ENCODE data around the gene NDUFAF8.

The NDUFAF8 gene

DNA sequence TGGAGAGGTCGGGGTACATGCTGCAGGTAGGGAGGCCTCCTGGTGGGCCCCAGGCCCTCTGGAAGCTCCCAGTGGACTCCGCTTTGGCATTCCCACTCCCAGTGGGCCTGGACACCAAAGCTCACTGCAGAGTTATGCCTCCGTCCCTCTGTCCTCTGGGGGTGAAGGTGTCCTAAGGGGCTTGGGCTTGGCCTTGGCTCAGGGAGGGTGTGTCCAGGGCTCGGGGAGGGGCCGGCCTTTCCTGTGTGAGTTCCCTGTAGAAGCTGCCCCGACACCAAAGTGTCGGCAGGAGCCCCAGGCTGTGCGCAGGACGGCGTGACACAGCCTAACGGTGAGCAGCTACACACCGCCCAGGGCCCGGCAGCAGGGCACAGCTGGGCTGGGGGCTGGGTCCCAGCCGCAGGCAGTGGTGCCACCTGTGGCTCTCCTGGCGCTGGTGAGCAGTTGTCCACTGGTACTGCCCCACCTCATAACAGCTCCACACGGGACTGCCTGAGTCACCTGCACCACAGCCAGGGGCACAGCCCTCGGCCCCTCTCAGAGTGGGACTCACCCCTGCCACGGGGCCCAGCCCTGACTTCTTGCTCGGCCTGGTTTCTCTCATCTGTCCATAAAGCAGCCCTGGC lies 6.4 kb upstream of the NDUFAF8 start:
- DNase-seq (ENCODE audit: extremely low read depth, low read depth), result no peak
- TF ChIP-seq, protein P1, sequence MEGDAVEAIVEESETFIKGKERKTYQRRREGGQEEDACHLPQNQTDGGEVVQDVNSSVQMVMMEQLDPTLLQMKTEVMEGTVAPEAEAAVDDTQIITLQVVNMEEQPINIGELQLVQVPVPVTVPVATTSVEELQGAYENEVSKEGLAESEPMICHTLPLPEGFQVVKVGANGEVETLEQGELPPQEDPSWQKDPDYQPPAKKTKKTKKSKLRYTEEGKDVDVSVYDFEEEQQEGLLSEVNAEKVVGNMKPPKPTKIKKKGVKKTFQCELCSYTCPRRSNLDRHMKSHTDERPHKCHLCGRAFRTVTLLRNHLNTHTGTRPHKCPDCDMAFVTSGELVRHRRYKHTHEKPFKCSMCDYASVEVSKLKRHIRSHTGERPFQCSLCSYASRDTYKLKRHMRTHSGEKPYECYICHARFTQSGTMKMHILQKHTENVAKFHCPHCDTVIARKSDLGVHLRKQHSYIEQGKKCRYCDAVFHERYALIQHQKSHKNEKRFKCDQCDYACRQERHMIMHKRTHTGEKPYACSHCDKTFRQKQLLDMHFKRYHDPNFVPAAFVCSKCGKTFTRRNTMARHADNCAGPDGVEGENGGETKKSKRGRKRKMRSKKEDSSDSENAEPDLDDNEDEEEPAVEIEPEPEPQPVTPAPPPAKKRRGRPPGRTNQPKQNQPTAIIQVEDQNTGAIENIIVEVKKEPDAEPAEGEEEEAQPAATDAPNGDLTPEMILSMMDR (IDR thresholded peaks at IDR 0.05; ENCODE audit: low read depth, low read length), result no peak

- TF ChIP-seq, protein P1 (IDR thresholded peaks at IDR 0.05; ENCODE audit: low read depth, low read length), result no peak
- DNase-seq (ENCODE audit: extremely low read depth, low read depth), result no peak
Measured at GRCh38 chr17:81233316-81233715, 5.8 kb upstream of the NDUFAF8 start.

GRCh38 chr17:81233811-81234505 lies 5.2 kb upstream of the NDUFAF8 start:
- DNase-seq (ENCODE audit: extremely low read depth, low read depth), result no peak
- TF ChIP-seq, protein P1 (IDR thresholded peaks at IDR 0.05; ENCODE audit: low read depth, low read length), result no peak

GRCh38 chr17:81234506-81234855 lies 4.6 kb upstream of the NDUFAF8 start:
- DNase-seq (ENCODE audit: extremely low read depth, low read depth), result no peak
- TF ChIP-seq, protein P1 (IDR thresholded peaks at IDR 0.05; ENCODE audit: low read depth, low read length), result no peak

DNA sequence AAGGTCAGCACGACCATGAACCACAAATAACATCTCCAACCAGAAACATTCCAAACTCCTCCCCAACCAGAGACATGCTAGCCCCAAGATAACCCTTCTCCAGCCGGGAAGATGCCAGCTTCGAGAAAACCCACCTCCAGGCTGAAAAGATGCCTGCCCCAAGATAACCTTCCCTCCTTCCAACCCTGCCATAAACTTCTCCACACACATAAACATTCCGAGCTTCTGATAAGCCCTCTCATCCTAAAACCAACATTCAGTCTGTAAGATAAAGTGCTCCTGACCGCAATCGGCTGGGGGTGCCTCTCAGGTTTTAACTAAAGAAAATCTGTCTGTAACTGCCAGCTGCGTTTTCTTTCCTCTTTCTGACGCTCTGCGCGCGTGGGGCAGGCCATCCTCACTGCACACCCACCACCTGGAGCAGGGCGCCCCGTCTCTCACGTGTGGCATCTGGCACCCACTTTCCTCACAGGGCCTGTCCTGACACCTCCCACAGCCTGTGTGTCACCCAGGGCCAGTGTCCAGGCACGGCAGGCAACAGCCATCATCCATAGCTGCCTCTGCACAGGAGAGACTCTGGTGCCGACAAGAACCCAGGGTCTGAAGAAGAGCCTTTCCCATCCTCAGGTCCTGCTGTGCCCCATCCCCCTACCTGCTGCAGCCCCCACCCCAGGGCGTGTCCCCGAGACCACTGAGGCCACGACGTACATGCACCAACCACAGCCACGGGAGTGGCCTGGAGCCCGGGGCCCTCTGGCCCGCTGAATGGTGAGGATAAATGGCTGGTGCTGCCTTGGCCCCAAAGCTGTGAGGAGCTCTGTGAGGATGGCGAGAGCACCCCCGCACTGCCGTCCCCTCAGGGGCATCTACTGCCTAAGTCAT lies 3.9 kb upstream of the NDUFAF8 start:
- TF ChIP-seq, protein P1 (IDR thresholded peaks at IDR 0.05; ENCODE audit: low read depth, low read length), result no peak

DNA sequence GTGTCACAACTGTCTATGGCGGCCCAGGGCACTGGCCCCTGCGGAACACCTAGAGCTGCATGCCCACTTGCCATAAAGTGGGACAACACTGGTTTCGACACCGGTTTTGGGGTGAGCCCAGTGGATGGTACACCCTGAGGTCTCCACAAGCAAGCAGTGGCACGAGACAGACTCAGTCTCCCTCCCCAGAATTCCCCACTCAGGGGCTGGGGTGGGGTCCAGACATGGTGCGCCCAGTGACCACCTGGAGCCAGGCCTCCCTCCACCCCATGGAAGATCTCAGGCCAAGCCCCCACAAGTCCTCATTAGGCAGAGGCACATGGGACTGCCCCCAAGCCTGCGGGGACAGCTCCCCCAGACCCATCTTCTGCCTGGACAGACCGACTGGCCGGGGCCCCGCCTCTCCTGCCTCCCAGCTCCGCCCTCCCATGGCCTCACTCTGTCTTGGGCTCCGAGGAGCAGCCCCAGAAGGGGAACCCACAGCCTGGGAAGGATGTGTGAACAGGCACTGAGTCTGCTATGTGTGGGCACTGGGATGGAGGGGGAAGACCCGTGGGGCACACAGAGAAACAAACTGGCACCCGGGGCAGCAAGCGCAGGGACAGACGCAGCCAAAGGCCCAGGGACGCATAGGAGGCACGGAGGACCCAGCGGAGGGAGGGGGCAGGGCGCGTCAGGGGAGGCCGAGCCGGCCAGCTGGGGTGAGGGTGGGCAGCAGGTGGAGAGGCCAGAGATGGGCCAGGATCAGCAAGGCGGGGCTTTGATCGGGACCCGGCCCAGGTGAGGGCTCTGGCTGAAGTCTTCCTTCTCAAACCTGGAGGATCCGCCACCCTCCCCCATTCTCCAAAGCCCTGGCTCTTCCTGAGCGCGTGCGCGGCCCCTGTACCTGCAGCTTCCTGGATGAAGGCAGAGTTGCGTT lies 3.0 kb upstream of the NDUFAF8 start:
- TF ChIP-seq, protein P1 (IDR thresholded peaks at IDR 0.05; ENCODE audit: low read depth, low read length), result no peak
- DNase-seq (ENCODE audit: extremely low read depth, low read depth), result no peak

More for the DNA sequence above, 3.9 kb upstream of the NDUFAF8 start:
- no peak for DNase-seq (ENCODE audit: extremely low read depth, low read depth)
